GM19372 (cell line): ENCODE measurements around the gene MKRN1.
"Not testable (repeated sequence)": the region's sequence is repeated elsewhere in the genome, so short reads cannot be mapped to it uniquely, and the experiment has no call there.

Experiments used
- ATAC-seq: cut with Tn5 transposase; IDR thresholded peaks from one replicate; pipeline ENCODE4 v1.9.1; 2021; ENCODE audit warnings: mild to moderate bottlenecking, low read depth, moderate library complexity; ENCODE audit not compliant: unreplicated experiment

Gene MKRN1

DNA sequence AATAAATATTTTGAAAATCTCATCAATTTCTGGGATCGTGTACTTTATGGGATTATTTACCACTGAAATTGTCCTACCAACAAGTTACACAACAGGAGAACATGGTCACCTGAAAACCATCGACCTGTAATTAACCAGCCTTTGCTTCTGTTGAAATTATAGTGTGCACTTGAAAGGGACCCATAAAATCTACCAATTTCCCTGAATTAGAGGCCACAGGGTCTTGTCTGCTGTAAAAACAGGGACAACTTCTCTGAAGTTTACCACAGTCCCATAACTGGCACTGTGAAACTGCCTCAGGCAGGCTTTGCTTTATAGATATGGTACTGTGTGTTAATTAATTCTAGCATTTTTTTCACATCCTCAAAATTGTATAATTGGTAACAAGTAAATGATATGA lies 37.8 kb downstream of the MKRN1 start:
- no peak for ATAC-seq

- ATAC-seq, result no peak
These were observed 38.7 kb downstream of the MKRN1 start for GRCh38 chr7:140440593-140440992.

DNA sequence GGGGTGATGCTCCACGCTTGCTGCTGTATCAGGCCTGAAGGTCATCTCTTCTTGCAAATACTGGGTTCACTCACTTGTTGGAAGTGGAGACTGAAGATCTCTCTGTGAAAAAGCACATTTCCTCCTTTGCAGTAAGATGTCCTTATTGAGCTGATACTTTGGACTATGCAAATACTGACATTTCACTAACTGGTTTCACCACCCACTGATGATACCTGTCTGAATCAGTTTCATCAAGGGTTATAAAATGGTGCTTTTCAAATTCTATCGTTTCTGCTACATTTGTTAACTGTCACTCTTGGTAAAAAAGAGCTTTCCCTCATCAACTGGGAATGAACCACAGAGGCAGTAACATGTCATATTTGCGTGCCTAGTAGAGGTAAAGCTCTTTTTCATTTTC lies 39.9 kb downstream of the MKRN1 start:
- ATAC-seq, result no peak

- ATAC-seq, result no peak
These were observed 43.9 kb downstream of the MKRN1 start for GRCh38 chr7:140435252-140435895.

GRCh38 chr7:140433396-140433795 lies 45.9 kb downstream of the MKRN1 start:
- no peak for ATAC-seq

GRCh38 chr7:140426130-140426529 lies 53.2 kb downstream of the MKRN1 start:
- no peak for ATAC-seq

DNA sequence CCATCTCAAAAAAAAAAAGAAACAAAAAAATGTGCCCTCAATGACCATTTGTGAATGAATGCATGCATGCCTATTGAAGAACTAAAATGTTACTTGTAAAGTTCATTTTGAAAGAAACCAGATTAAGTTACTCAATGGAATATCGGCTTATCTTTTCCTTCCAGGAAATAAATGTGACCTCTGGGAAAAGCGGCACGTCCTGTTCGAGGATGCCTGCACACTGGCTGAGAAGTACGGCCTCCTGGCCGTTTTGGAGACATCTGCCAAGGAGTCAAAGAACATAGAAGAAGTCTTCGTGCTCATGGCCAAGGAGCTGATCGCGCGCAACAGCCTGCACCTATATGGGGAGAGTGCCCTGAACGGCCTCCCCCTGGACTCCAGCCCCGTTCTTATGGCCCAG lies 53.6 kb downstream of the MKRN1 start:
- no peak for ATAC-seq

- ATAC-seq, result no peak
These were observed 55.8 kb downstream of the MKRN1 start for GRCh38 chr7:140423501-140423900.

GRCh38 chr7:140421521-140421920 lies 57.8 kb downstream of the MKRN1 start:
- ATAC-seq, result no peak

DNA sequence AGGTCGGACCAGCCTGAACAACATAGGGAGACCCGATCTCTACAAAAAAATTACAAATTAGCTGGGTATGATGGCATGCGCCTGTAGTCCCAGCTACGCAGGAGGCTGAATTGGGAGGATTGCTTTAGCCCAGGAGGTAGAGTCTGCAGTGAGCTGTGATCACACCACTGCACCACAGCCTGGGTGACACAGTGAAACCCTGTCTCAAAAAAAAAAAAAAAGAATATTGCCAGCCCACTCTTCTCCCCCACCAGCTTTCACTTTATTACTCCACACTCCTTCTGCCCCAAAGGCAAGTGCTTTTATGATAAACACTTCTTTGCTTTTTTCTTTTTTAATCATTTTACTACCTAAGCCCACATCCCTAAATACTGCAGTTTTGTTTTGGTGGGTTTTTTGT lies 60.7 kb downstream of the MKRN1 start:
- no peak for ATAC-seq

DNA sequence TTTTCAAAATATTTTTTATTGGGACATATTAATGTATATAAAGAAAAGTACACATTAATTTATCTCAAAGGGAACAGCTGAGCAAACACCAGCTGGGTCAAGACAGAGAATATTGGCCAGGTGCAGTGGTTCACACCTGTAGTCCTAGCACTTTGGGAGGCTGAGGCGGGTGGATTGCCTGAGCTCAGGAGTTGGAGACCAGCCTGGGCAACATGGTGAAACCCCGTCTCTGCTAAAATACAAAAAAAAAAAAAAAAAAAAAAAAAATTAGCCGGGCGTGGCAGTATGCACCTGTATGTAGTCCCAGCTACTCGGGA lies 61.2 kb downstream of the MKRN1 start:
- not testable (repeated sequence) for ATAC-seq

DNA sequence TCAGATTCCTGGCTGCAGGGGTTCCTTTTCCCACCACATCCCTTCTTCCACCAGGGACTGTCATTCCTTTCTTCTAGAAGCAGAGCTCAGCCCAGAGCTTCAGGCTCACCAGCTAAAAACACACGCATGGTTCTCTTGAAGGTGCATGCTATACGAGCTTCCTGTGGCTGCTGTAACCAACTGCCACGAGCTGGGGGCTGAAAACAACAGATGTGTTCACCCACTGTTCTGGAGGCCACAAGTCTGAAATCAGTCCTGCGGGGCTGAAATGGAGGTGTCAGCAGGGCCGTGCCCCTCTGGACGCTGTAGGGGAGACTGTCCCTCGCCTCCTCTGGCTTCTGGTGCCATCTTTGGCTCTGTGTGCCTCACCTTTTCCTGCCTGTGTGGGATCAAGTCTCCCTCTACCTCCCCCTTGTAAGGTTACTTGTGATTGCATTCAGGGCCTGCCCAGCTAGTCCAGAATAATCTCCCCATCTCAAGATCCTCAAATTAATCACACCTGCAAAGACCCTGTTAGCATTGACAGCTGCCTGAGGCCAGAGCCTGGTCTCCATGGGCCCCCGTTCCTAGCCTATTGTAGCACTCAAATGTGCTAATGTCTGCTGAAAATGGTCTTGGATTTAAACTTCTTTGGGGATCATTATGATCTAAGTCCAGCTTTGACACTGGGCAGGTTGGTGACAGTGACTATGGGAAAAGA lies 61.7 kb downstream of the MKRN1 start:
- ATAC-seq, result no peak

- no peak for ATAC-seq
These were observed 62.7 kb downstream of the MKRN1 start for GRCh38 chr7:140416560-140416959.

DNA sequence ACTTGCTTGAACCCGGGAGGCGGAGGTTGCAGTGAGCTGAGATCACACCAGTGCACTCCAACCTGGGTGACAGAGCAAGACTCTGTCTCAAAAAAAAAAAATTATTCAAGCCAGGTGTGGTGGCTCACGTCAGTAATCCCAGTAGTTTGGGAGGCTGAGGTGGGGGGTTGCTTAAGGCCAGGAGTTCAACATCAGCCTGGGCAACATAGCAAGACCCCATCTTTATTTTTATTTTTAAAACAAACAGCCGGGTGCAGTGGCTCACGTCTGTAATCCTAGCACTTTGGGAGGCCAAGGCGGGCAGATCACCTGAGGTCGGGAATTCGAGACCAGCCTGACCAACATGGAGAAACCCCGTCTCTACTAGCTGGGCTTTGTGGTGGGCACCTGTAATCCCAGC lies 63.5 kb downstream of the MKRN1 start:
- not testable (repeated sequence) for ATAC-seq

DNA sequence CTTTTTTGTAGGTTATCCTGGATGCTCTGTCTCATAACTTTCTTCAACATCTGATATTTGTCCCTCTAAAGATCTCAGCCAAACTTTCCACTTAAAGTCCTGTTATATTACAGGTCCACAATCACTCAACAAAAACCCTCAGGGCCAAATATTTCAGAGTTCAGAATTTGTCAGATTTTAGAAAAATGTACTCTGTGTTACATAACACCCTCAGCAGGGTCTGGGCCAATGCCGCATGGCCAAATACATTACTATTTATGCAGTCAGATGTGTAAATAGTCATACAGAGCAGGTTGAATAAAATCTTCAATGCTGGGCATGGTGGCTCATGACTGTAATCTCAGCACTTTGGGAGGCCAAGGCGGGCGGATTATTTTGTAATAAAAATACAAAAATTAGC lies 63.9 kb downstream of the MKRN1 start:
- no peak for ATAC-seq

DNA sequence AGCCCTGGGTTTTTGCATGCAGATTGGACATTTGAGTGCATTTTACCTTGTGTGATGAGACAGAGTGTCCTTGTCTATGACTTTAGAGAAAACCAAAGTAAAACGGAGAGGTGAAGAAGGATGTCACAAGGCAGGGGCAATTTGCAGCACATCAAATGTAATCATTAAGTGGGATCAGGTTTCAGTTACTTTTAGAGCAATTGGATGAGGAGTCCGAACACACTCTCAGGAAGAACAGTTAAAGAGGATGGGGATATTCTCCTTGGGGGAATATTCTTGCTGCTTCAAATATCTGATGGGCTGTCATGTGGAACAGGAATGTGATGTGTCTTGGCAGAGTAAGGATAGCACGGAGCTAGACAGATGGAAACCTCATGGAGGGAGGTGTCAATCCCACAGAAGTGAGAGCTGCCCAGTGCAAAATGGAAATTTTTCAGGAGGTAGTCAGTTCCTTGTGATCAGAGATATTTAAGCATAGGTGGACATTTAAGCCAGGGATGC lies 74.7 kb downstream of the MKRN1 start:
- ATAC-seq, result no peak

DNA sequence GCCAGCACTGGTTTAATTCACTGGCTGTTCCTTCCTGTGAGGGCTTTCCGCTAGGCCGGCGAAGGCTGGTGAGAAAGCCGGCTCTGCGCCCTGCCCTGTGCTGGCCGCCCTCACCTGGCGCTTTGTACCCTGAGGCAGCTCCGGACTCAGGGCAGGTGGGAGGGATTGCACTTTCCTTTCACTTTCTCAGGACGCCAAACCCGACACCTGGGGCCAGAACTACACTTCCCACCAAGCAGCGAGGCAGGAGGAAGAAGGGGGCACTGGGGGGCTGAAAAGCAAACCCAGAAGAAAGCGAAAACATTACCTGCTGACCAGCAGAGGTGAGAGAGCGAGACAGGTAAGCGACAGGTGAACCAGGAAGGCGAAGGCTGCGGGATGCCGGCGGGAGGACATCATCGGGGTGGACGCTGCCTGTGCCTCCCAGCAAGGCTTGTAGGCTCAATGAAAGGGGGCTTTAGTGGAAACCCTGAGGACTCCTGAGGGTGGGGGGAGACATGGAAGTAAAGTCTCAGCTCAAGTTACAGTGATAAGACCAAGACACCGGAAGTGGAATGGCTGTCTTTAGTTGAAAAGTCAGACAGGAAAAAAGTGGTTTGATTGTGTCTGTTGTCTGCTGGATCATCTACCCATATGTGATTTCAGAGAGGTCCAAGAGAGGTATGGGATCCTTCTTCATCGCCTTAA lies 75.3 kb downstream of the MKRN1 start, which contains the start of gene RAB19:
Gene RAB19 (plus strand): TSS at position 181 of the 687 bp plus-strand sequence. CDS start 3,589 bp downstream, outside the sequence.
- ATAC-seq, result no peak
